SJCRH30 (cell line): Measurements from ENCODE around the gene GUCY1B1. TPM values are rescaled to one million over a fixed set of nuclear protein-coding genes. Genes with fewer than 3 reads are reported as not detected.

Experiments
- DNase-seq, 2 experiments: peaks; one replicate each; pipeline ENCODE4 v3.0.0-alpha.2; 2015 to 2020
- H3K27ac ChIP-seq: fragments of 250-450 bp; sonication (Bioruptor Pico); 2 replicates; pipeline ENCODE4 v1.5.1; 2020; ENCODE audit warnings: mild to moderate bottlenecking, moderate library complexity
- H3K27me3 ChIP-seq: fragments of 250-450 bp; sonication (Bioruptor Pico); 2 replicates; pipeline ENCODE4 v1.5.1; 2020; ENCODE audit warnings: mild to moderate bottlenecking, moderate library complexity
- H3K36me3 ChIP-seq: fragments of 250-450 bp; sonication (Bioruptor Pico); 2 replicates; pipeline ENCODE4 v1.5.1; 2020; ENCODE audit warnings: mild to moderate bottlenecking, moderate library complexity
- H3K4me1 ChIP-seq: fragments of 250-450 bp; sonication (Bioruptor Pico); 2 replicates; pipeline ENCODE4 v1.5.1; 2020; ENCODE audit warnings: mild to moderate bottlenecking, moderate library complexity
- H3K4me3 ChIP-seq: fragments of 250-450 bp; sonication (Bioruptor Pico); 2 replicates; pipeline ENCODE4 v1.5.1; 2020; ENCODE audit warnings: mild to moderate bottlenecking, moderate library complexity
- H3K9me3 ChIP-seq: fragments of 250-450 bp; sonication (Bioruptor Pico); replicated peaks from 2 replicates; pipeline ENCODE4 v1.5.1; 2020; ENCODE audit warnings: mild to moderate bottlenecking, moderate library complexity
- total RNA-seq: library from RNA; depleted of rRNA; stranded (reverse); fragments of >200 nt; shearing (Covaris generic); gene quantifications from 2 replicates; pipeline ENCODE4 v1.2.3, GENCODE V29; 2014

GUCY1B1 gene
- total RNA-seq, 1 experiment from 2014 or later: 3.1 TPM

DNA sequence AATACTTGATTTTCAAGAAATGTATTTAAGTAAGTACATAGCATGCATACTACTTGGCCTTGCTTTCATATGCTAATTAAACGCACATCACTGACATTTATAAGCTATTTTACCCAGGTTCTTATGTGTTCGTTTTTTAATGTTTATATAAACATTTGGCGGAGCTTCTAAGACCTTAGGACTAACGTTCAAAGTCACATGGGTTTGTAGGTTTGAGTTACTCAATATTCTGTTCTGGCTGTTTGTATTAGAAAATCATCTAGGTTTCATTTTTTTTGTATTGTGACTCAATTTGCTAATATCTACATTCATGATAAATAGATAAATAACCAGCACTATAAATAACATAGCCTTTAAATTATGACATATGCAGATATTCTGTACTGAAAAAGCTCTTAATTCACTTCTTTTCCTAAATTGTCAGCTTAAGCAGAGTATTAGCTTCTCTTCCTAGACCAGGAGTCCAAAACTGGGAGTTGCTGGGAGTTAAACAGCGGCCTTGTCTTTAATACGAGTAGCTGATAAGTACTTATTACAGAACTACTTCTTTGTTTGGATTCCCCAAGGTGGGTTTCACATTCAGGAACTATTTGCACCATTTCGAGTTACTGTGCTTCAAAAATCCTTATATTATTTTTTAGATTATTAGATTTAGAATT, 42.0 kb downstream of the GUCY1B1 start:
- Histone ChIP-seq H3K4me1 (peaks cover 13% of the 10 kb centered on the region), H3K27ac (no peak overlapping the region), H3K4me3 (no peak overlapping the region), H3K9me3 (no peaks in the 10 kb centered on the region), H3K27me3 (no peaks in the 10 kb centered on the region), H3K36me3 (no peaks in the 10 kb centered on the region)
- DNase-seq: no peak

DNA sequence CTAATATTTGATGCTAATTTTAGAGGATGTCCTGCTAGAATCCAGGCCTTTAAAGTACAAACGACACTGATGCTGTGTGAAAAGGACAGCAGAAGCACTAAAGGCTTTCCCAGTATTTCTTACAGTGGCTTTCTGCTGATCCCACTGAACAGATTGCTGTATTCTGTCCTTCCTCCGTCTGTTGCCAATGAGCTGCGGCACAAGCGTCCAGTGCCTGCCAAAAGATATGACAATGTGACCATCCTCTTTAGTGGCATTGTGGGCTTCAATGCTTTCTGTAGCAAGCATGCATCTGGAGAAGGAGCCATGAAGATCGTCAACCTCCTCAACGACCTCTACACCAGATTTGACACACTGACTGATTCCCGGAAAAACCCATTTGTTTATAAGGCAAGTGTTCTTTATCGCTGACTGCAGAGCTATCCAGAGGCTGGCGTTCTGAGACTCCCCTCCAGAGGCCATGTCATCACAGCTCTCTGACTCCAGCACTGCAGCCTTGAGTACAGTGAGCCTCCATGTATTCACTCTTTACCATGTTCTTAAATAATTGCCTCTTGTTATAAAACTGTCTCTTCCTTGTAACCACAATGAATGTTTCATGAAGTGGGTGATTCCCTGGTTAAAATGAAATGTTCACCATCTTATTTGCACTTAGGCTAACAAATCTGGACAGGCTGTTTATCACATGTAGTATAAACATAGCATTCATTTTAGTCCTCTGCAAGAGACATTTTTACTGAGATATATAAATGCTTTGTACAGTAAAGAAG, 43.6 kb downstream of the GUCY1B1 start:
- DNase-seq: no peak
- Histone ChIP-seq H3K27me3 (no peaks in the 10 kb centered on the region), H3K36me3 (no peaks in the 10 kb centered on the region), H3K4me3 (no peak overlapping the region), H3K9me3 (no peaks in the 10 kb centered on the region), H3K27ac (no peak overlapping the region), H3K4me1 (peaks cover 23% of the 10 kb centered on the region)

DNA sequence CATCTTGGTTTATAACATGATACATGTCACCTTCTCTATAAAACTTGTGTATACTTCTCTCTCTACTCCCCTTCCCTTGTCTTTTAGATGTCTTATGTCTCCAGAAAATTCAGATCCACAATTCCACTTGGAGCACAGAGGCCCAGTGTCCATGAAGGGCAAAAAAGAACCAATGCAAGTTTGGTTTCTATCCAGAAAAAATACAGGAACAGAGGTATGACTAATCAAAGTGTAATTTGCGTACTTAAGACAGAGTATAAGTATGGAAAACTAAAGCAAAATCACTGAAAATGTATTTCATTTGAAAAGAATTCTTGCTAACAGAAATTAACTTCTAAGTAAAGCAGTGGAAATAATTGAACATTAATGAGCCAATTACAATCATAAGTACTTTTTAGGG, 46.2 kb downstream of the GUCY1B1 start:
- Histone ChIP-seq H3K27ac (peak overlapping the region; percentile 91; the same call in 1 of the 2 replicates), H3K9me3 (no peaks in the 10 kb centered on the region), H3K36me3 (no peaks in the 10 kb centered on the region), H3K4me3 (no peak overlapping the region), H3K27me3 (no peaks in the 10 kb centered on the region), H3K4me1 (peaks cover 27% of the 10 kb centered on the region)
- DNase-seq: no peak

DNA sequence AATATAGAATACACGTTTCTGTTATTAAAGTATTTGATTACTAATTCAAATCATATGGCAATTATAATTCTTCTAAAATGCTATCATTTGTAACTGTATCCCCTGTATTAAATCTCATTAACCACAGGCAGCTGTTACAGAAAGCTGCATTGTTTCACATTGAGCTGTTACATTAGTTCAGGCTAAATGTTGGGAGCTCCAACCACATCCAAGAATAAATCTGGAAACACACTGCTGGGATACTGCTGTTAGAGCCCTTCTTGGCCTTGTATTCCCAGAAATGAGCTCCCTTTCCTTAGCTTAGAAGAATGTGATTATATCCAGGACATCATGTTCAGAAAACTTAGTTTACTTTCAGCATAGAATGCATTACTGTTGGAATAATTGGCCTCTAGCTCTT, 48.2 kb downstream of the GUCY1B1 start:
- Histone ChIP-seq H3K4me3 (no peak overlapping the region), H3K27me3 (no peaks in the 10 kb centered on the region), H3K36me3 (no peaks in the 10 kb centered on the region), H3K9me3 (no peaks in the 10 kb centered on the region), H3K4me1 (peaks cover 27% of the 10 kb centered on the region), H3K27ac (peak overlapping the region; percentile 91)
- peak; percentile 51 to 81 for DNase-seq

DNA sequence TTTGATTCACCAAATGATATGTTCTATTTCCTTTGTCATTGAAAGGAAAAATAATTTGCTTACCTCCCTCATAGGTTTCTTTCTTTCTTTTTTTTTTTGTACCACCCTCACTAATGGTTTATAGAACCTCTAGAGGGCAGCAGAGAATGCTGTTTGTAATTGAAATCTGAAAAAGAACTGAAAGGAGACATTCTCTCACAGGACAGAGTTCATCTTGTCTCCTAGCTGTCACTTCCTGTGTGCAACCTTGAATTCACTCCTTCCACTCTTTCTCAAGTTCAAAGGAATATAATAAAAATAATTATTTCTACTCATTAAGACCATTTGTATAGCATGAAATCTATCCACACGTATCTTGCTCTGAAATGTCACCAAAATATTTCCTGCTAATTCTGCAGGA, 51.0 kb downstream of the GUCY1B1 start:
- peak; percentile 10 to 75 for DNase-seq
- no peaks in the 10 kb centered on the region for H3K36me3 ChIP-seq

GRCh38 chr4:155811083-155811482, 52.3 kb downstream of the GUCY1B1 start:
- Histone ChIP-seq H3K4me1 (peaks cover 15% of the 10 kb centered on the region), H3K4me3 (no peak overlapping the region), H3K36me3 (no peaks in the 10 kb centered on the region), H3K27ac (no peak overlapping the region), H3K9me3 (no peaks in the 10 kb centered on the region), H3K27me3 (no peaks in the 10 kb centered on the region)
- no peak for DNase-seq

More for the DNA sequence above, 51.0 kb downstream of the GUCY1B1 start:
- H3K4me1 ChIP-seq: peaks cover 27% of the 10 kb centered on the region
- H3K27me3 ChIP-seq: no peaks in the 10 kb centered on the region
- H3K9me3 ChIP-seq: no peaks in the 10 kb centered on the region
- no peak overlapping the region for H3K27ac ChIP-seq
- H3K4me3 ChIP-seq: no peak overlapping the region

DNA sequence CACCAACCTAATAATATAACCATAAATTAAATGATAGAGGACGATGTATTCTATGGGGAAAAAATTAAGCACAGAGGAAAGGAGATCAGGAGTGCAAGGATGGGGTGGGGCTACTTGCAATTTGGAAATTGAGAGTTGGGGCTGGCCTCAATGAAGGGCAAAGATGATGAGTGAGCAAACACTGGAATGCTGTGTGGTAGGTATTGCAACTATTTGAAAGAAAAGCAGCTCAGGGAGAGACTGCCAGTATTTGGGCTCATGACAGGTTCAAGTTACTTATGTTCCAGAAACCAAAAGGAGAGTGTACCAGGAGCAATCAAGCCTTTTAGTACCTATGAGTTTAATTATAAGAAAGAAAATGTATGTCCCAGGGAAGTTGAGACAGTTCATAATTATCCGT, 59.8 kb downstream of the GUCY1B1 start:
- H3K27me3 ChIP-seq: no peaks in the 10 kb centered on the region
- H3K4me1 ChIP-seq: no peaks in the 10 kb centered on the region
- DNase-seq: no peak

GRCh38 chr4:155819066-155819465, 60.2 kb downstream of the GUCY1B1 start:
- no peak overlapping the region for H3K4me3 ChIP-seq
- DNase-seq: no peak
- no peak overlapping the region for H3K27ac ChIP-seq
- H3K4me1 ChIP-seq: no peaks in the 10 kb centered on the region
- no peaks in the 10 kb centered on the region for H3K27me3 ChIP-seq
- no peaks in the 10 kb centered on the region for H3K36me3 ChIP-seq
- no peaks in the 10 kb centered on the region for H3K9me3 ChIP-seq

More for the DNA sequence above, 59.8 kb downstream of the GUCY1B1 start:
- Histone ChIP-seq H3K4me3 (no peak overlapping the region), H3K27ac (no peak overlapping the region), H3K36me3 (no peaks in the 10 kb centered on the region), H3K9me3 (no peaks in the 10 kb centered on the region)

DNA sequence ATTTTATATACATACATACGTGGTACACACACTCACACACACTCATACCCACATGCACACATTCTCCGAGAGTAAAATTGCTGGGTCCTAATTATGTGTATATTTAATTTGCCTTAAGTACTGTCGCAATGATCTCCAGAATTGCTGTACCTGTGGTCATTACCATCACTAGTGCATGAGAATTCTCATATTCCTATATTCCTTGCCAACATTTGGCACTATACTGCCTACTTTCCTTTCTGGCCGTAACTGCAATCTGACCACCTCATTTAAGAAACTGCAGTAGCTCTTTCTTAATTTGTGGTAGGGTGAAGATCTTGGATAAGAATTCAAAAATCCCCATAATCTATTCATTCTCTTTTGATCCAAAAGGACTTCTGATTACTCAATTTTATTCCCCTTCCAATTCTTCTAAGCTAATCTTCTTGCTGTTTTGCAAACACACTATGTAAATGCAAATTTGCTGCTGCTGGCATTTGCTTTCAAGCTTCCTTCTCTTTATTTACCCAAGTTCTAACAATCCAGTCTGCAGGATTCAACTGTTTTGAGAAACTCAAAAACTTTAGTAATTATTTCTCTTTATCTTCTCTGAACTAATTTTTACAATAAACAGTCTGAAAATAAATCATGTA, 62.2 kb downstream of the GUCY1B1 start:
- Histone ChIP-seq H3K4me3 (no peak overlapping the region), H3K9me3 (no peaks in the 10 kb centered on the region), H3K27me3 (no peaks in the 10 kb centered on the region), H3K27ac (no peak overlapping the region), H3K4me1 (no peaks in the 10 kb centered on the region), H3K36me3 (no peaks in the 10 kb centered on the region)
- no peak for DNase-seq

- Histone ChIP-seq H3K9me3 (no peaks in the 10 kb centered on the region), H3K4me3 (no peak overlapping the region), H3K4me1 (no peaks in the 10 kb centered on the region), H3K27ac (no peak overlapping the region), H3K36me3 (no peaks in the 10 kb centered on the region), H3K27me3 (no peaks in the 10 kb centered on the region)
- no peak for DNase-seq
Measured at GRCh38 chr4:155822572-155822971, 63.8 kb downstream of the GUCY1B1 start.

DNA sequence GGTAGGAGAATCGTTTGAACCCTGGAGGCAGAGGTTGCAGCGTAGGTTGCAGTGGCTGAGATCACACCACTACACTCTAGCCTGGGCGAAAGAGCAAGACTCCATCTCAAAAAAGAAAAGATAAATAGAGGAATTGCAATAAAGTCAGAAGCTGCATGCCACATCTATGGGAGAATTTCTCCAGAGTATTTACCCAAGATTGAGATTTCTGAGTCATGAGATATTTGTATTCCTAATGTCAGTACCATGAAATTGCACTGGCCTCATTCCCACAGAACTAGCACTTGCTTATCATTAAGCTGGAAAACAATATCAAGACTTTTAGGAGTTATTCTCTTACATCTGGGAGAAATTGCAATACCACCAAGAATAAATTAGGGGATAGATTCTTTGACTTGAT, 69.8 kb downstream of the GUCY1B1 start:
- no peak overlapping the region for H3K4me3 ChIP-seq
- peak in 1 of 2 experiments; percentile 6 for DNase-seq
- no peak overlapping the region for H3K27ac ChIP-seq
- no peaks in the 10 kb centered on the region for H3K4me1 ChIP-seq
- no peaks in the 10 kb centered on the region for H3K9me3 ChIP-seq
- no peaks in the 10 kb centered on the region for H3K36me3 ChIP-seq
- H3K27me3 ChIP-seq: no peaks in the 10 kb centered on the region

DNA sequence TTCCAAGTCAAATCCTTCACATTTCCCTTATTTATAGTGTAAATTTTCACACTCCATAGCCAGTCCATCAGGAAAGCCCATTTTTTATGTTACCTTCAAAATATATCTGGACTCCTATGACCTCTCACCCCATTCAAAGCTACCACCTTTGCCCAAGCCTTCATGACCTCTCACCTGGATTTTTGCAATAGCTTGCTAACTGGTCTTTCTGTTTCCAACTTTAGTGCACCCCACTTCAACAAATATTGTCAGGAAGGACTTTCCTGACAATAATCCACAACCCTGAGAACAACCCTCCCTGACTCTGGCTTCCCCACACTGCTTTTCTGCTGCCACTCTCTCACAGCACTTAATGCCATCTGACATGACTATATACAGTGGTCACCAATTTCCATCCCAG, 73.8 kb downstream of the GUCY1B1 start:
- no peak for DNase-seq
- no peaks in the 10 kb centered on the region for H3K27me3 ChIP-seq
- H3K4me3 ChIP-seq: no peak overlapping the region
- H3K27ac ChIP-seq: no peak overlapping the region
- no peaks in the 10 kb centered on the region for H3K9me3 ChIP-seq
- no peaks in the 10 kb centered on the region for H3K4me1 ChIP-seq
- H3K36me3 ChIP-seq: no peaks in the 10 kb centered on the region

GRCh38 chr4:155837203-155837796, 78.5 kb downstream of the GUCY1B1 start:
- Histone ChIP-seq H3K27ac (no peak overlapping the region), H3K27me3 (no peaks in the 10 kb centered on the region), H3K9me3 (no peaks in the 10 kb centered on the region)

DNA sequence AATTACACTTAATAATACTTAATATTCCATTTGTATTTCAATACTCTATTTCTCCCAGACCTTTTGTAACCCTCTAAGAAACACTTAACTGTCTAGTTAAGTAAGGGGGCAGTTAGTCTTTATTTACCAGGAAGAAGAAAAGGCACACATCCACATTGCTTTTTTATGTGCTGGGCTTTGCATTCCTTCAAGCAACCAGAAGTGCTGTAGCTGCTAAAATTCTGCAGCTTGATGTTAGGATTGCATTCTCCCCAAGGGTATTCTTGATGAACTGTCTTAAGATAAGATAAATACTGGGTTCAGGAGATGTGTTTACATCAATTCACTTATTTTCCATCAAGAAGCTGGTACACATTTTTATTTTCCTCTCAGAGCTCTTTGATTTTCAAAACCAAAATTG, 83.3 kb downstream of the GUCY1B1 start:
- H3K4me3 ChIP-seq: no peak overlapping the region
- H3K27ac ChIP-seq: no peak overlapping the region
- no peaks in the 10 kb centered on the region for H3K9me3 ChIP-seq
- no peak for DNase-seq
- no peaks in the 10 kb centered on the region for H3K27me3 ChIP-seq
- H3K4me1 ChIP-seq: no peaks in the 10 kb centered on the region
- H3K36me3 ChIP-seq: no peaks in the 10 kb centered on the region

More at GRCh38 chr4:155837203-155837796, 78.5 kb downstream of the GUCY1B1 start:
- no peaks in the 10 kb centered on the region for H3K4me1 ChIP-seq
- no peaks in the 10 kb centered on the region for H3K36me3 ChIP-seq
- H3K4me3 ChIP-seq: no peak overlapping the region
- no peak for DNase-seq

DNA sequence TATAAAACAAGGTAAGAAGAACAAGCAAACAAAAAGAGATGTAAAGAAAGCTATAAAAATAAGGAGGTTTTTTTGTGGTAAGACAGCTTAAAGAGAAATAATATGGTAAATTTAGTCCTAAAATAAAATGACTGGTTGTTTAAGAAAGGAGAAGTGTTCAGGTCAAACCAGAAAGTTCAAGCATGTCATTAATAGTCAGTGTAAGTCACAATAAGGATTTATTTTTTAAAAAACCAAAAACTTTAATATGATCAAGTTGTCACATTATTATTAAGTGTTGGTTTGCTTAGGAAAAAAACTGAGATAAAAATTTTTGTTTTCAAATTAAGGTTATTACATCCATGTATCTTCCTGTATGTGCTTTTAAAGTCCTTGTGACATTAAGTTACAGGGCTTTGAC, 88.1 kb downstream of the GUCY1B1 start:
- Histone ChIP-seq H3K27me3 (no peaks in the 10 kb centered on the region), H3K4me3 (no peak overlapping the region), H3K9me3 (no peaks in the 10 kb centered on the region), H3K36me3 (no peaks in the 10 kb centered on the region), H3K27ac (no peak overlapping the region), H3K4me1 (no peaks in the 10 kb centered on the region)
- no peak for DNase-seq
